GM12801 (cell line): ENCODE results near the gene MGLL.

Experiments
- TF ChIP-seq, protein P1 (sequence below): IDR thresholded peaks from one replicate; pipeline ENCODE4 v1.5.1; 2011; ENCODE audit warnings: control low read depth; ENCODE audit not compliant: insufficient read length; ENCODE audit errors: extremely low read depth

Gene MGLL

DNA sequence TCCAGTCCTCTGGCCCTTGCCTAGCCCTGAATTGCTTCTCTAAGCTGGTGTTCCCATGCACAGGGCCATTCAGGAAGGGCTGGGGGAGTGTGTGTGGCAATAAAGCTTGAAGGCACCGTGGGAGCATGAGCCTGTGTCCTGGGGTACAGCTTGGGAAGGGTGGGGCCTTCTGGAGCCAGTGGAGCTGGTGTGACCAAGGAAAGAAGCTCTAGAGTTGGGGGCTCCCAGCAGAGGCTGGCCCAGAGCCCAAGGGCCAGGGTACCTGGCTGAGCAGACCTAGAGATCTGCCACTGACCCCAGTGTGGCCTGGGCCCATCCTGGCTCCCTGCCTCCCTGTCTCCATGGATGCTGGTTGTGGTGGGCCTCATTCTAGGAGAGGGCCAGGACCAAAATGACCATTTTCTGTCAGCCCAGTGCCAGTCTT, 141.5 kb downstream of the MGLL start:
- TF ChIP-seq, protein P1, sequence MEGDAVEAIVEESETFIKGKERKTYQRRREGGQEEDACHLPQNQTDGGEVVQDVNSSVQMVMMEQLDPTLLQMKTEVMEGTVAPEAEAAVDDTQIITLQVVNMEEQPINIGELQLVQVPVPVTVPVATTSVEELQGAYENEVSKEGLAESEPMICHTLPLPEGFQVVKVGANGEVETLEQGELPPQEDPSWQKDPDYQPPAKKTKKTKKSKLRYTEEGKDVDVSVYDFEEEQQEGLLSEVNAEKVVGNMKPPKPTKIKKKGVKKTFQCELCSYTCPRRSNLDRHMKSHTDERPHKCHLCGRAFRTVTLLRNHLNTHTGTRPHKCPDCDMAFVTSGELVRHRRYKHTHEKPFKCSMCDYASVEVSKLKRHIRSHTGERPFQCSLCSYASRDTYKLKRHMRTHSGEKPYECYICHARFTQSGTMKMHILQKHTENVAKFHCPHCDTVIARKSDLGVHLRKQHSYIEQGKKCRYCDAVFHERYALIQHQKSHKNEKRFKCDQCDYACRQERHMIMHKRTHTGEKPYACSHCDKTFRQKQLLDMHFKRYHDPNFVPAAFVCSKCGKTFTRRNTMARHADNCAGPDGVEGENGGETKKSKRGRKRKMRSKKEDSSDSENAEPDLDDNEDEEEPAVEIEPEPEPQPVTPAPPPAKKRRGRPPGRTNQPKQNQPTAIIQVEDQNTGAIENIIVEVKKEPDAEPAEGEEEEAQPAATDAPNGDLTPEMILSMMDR = no peak

DNA sequence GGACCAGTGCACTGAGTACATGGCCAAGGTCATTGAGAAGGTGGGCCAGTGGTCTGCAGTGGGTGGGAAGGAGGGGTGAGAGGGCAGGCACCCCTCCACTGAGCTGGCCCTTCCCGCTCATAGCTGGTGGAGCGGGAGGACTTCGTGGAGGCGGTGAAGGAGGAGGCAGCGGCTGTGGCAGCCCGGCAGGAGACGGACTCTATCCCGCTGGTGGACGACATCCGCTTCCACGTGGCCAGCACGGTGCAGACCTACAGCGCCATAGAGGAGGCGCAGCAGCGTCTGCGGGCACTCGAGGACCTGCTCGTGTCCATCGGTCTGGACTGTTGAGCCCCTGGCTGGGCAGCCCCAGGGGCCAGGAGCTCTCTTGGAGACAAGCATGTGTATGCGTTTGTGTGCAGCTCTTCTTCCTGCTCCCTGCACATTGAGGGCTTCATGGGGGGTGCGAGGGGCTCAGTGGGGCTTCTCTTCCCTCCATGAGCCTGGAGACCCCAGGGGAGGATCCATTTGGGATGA, 142.1 kb downstream of the MGLL start:
- TF ChIP-seq, protein P1 = no peak

DNA sequence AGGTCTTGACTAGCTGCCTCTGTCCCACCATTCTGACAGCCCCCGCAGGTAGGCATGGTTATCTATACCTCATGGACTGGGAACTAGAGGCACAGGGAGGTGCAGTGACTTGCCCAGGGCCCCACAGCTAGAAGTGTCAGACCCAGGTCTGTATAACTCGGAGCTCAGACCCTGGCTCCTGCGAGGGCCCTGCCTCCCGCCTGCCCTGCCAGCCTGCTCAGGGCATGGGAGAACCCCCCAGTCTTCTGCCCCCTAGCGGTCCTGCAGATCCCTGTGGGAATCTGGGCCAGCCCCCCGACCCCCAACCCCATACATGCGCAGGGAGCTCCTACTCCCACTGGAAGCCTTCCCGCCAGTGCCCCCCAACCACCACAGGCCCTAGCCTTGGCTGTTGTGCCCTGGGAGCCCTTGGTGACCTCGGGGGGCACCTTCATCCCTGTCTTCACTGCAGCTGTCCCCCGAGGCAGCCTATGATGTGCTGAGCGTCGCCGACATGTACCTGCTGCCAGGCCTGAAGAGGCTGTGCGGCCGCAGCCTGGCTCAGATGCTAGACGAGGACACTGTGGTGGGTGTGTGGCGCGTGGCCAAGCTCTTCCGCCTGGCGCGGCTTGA, 142.7 kb downstream of the MGLL start:
- TF ChIP-seq, protein P1 = no peak

DNA sequence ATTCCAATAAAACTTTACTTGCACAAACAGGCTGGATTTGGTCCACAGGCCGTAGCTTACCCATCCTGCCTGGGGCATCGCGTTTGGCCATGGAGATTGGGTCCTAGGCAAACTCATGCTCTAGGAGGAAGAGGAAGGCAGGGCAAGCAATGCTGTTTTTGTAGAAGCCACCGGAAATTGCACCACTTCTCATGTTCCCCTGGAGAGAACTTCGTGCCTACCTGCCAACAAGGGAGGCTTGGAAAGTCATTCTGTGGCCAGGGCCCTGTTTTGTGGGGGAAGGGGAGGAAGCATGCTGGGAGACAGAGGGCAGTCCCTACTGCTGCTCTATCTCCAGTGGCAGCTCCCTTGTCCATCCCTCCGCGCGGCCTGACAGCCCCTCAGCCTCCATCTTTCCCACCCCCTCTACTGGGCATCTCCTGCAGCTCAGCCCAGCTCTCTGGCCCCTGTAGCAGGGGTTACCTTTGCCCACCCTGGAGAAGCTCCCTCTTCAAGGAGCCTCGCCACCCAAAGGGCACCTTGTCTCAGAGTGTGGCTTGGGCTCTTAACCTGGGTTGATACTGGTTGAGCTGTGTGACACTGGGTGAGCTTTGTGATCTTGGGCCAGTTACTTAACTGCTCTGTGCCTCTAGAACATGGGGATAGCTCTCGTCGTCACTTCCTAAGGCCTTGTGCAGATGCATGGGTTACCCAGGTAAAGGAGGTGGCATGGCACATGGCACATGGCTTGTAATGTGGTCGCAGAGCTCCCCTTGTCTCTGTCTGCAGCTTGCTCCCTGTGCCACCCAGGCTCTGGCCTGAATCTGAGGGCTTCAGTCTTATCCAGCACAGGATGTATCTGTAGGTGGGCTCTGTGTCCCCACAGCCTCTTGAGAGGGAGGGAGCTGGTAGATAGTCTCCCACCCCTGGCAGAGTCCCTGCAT, 143.4 kb downstream of the MGLL start:
- TF ChIP-seq, protein P1 = no peak

DNA sequence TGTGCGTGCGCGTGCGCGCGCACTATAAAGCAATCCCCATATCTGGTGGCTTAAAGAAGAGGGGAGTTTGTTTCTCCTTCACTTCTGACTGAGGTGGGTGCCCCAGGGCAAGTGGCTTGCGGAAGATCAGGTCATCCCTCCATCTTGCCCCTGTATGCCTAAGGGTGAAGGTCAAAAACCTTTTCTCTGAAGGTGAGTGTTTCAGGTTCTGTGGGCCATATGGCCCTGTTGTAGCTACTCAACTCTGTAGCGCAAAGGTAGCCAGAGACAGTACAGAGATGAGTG, 144.1 kb downstream of the MGLL start:
- TF ChIP-seq, protein P1 = no peak

DNA sequence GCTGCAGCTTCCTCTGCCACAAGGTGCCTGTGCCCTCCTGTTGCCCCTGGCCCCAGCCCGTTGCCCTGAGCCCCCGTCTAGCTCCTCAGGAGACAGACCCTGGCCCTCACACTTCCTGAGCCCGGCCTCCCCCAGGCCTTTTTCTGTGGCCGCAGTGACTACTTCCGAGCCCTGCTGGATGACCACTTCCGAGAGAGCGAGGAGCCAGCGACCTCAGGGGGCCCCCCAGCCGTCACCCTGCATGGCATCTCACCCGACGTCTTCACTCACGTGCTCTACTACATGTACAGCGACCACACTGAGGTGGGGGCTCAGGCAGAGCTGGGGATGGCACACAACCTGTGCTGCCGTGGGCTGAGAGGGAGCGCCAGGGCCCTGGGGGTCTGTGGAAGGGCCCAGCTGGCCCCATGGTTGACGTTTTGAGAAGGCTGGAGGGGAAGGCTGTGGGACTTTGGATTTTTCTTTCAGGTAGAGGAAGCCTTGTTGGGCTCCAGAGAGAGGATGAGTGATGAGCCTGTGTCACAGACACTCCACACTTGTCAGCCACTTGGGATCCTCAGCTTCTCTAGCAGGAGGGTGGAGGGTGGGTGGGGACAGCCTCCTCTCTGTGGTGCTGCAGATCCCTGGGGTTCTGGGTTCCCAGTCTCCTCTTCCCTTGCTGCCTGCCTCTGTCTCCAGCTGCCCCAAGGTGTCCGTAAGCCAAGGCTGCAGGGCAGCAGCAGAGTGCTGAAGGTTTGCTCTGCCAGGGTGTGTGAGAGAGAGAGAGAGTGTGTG, 144.6 kb downstream of the MGLL start:
- TF ChIP-seq, protein P1 = no peak

DNA sequence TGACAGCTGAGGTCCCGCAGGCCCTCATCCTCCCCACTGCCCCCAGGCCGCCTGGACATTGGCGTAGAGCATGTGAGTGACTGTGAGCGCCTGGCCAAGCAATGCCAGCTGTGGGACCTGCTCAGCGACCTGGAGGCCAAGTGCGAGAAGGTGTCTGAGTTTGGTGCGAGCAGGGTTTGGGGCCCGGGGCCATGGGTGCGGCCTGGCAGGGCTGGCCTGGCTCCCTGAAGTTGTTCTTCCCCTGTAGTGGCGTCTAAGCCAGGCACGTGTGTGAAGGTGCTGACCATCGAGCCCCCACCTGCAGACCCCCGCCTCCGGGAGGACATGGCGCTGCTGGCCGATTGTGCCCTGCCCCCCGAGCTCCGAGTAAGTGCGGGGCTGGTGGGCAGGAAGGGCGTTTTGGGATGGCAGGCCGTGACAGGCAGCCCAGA, 145.4 kb downstream of the MGLL start:
- TF ChIP-seq, protein P1 = no peak
